ENCODE data around the gene PILRA. TPM values are rescaled to one million over a fixed set of nuclear protein-coding genes. Genes with fewer than 3 reads are reported as not detected.

PILRA gene
- total and polyA plus RNA-seq, 2 of the 13 experiments (the other 11 are each of a cell fraction or from before 2014, with no cell fraction given): 0.13 to 1.3 TPM

- TF ChIP-seq FOXK1 (CRISPR knock-in tag; IDR thresholded peaks at IDR 0.05; ENCODE audit: borderline replicate concordance, low read depth) (0 out of 2 replicates have a peak, but pooled peaks have one; percentile 11), CCDC6 (CRISPR knock-in tag; IDR thresholded peaks at IDR 0.05) (no peak), TSC22D2 (CRISPR knock-in tag; IDR thresholded peaks at IDR 0.05; ENCODE audit: borderline replicate concordance) (no peak), DDIT3 (CRISPR knock-in tag; IDR thresholded peaks at IDR 0.05) (no peak), HOXA7 (CRISPR knock-in tag; IDR thresholded peaks at IDR 0.05) (no peak), THAP8 (CRISPR knock-in tag; IDR thresholded peaks at IDR 0.05; ENCODE audit: borderline replicate concordance) (peak; percentile 77), HMGA1 (CRISPR knock-in tag; conservative IDR thresholded peaks at IDR 0.05) (no peak), ZMAT3 (CRISPR knock-in tag; conservative IDR thresholded peaks at IDR 0.05) (peak; percentile 71; the same call in 1 of the 2 replicates), SP2 (CRISPR knock-in tag; IDR thresholded peaks at IDR 0.05) (peak; percentile 42; the same call in 1 of the 2 replicates), ZNF619 (CRISPR knock-in tag; IDR thresholded peaks at IDR 0.05) (no peak), SALL1 (CRISPR knock-in tag; IDR thresholded peaks at IDR 0.05) (peak; percentile 35), ZNF446 (CRISPR knock-in tag; IDR thresholded peaks at IDR 0.05) (peak; percentile 30; the same call in 1 of the 2 replicates), THAP7 (CRISPR knock-in tag; IDR thresholded peaks at IDR 0.05) (no peak), YEATS2 (CRISPR knock-in tag; IDR thresholded peaks at IDR 0.05; ENCODE audit: borderline replicate concordance) (0 out of 2 replicates have a peak, but pooled peaks have one; percentile 47), ZNF503 (CRISPR knock-in tag; IDR thresholded peaks at IDR 0.05) (0 out of 2 replicates have a peak, but pooled peaks have one; percentile 28), CSRNP2 (CRISPR knock-in tag; conservative IDR thresholded peaks at IDR 0.05; ENCODE audit: low read depth) (no peak), POLR2A (IDR thresholded peaks at IDR 0.05; ENCODE audit: insufficient read depth in 1 of 2, low read depth in 2 of 2, low read length in 2 of 2) (no peak; a peak in 1 of 4 replicates), ZNF709 (CRISPR knock-in tag; IDR thresholded peaks at IDR 0.05) (0 out of 2 replicates have a peak, but pooled peaks have one; percentile 39), TCF7L2 (IDR thresholded peaks at IDR 0.05; ENCODE audit: low read depth, low read length) (no peak), HNRNPLL (IDR thresholded peaks at IDR 0.05; ENCODE audit: low read depth, low read length, poor library complexity, severe bottlenecking) (no peak), MAFG (CRISPR knock-in tag; IDR thresholded peaks at IDR 0.05) (no peak), ZSCAN5A (CRISPR knock-in tag; IDR thresholded peaks at IDR 0.05; ENCODE audit: borderline replicate concordance) (0 out of 2 replicates have a peak, but pooled peaks have one; percentile 58)
These were observed 56.6 kb downstream of the PILRA start, which contains the start of gene MEPCE (continued) for GRCh38 chr7:100429637-100430492.

Data from HepG2 (cell line).